Gastrocnemius medialis (tissue), 4 donors: ENCODE results near the gene SUGCT.

Experiments used
- CTCF ChIP-seq, 5 experiments: fragments of 450-650 bp in 3 of 5; fragments of 200-600 bp in 2 of 5; sonication (generic) in 2 of 5; IDR thresholded peaks in 4 of 5; conservative IDR thresholded peaks in 1 of 5; 1 replicate in 4 of 5; 2 replicates in 1 of 5; pipeline ENCODE4 v1.5.1; 2016 to 2019; ENCODE audit warnings: antibody characterized with exemption in 5 of 5, mild to moderate bottlenecking in 3 of 5, moderate library complexity in 3 of 5
- POLR2A ChIP-seq, 2 donors: fragments of 450-650 bp; IDR thresholded peaks; one replicate each; pipeline ENCODE4 v1.6.1; 2017; ENCODE audit warnings: antibody characterized with exemption in 2 of 2, mild to moderate bottlenecking in 2 of 2, moderate library complexity in 2 of 2

- TF ChIP-seq CTCF (IDR thresholded peaks at IDR 0.05 in 4 of 5, conservative IDR thresholded peaks at IDR 0.05 in 1 of 5) (no peak), POLR2A (IDR thresholded peaks at IDR 0.05) (no peak)
These were observed 364.2 kb downstream of the SUGCT start for GRCh38 chr7:40498924-40499510.
